ENCODE results near the gene HOXA1. TPM values are rescaled to one million over a fixed set of nuclear protein-coding genes. Genes with fewer than 3 reads are reported as not detected.

Gene HOXA1
- total RNA-seq, 1 experiment from 2014 or later: 8.8 TPM

DNA sequence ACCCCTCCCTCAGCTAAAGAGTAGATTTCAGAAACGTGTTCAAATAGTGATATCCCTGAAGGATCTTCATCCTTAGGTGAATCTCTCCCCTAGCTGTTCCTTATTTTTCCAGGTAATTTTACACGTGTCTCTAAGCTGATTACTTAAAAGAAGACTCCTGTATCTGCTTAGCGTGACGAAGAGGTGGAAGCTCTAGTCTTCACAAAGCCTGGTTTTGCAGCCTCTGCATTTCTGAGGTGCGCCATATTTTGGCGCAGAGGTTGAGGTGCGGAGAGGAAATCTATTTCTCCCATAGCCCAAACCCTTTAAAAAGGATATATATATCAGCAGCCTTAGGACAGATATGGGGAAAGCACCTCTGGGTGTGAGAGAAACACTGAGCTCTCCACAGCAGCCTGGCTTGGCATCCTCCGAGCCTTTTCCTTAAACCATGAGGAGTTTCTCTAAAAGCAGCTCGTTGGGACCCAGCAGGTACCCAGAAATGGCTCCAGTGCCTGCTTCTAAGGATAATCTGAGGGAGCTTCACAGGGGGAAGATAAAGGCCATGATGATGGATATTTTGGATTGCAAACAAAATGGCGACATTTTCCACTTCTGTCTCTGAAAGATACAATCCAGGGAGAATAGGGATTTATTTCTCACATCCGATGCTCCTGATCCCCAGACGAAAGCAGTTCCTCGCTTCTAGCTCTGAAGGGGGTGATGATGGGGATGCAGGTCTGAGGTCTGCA, 9.7 kb upstream of the HOXA1 start:
- H3K27me3 ChIP-seq (ENCODE audit: control insufficient read depth, insufficient read depth, low read length): no peaks in the 10 kb centered on the region
- CTCF ChIA-PET: no interaction called here
- peak overlapping the region; percentile 85 for H3K27ac ChIP-seq (ENCODE audit: low read length)
- no TSS peak for BruUV-seq (replicated peaks)
- intact Hi-C loops (cut with micrococcal nuclease; ENCODE audit: unreplicated experiment) (no loop called here), in situ Hi-C loops (cut with HindIII; ENCODE audit: low pct_unique_long_range_greater_than_20kb, low sequenced_read_pairs) (no loop called here)
- no peak for ATAC-seq
- no peak overlapping the region for H3K4me3 ChIP-seq (ENCODE audit: low read depth in 2 of 2, low read length in 2 of 2)
- H3K9me3 ChIP-seq (ENCODE audit: control insufficient read depth, insufficient read depth, low read depth, low read length): no peaks in the 10 kb centered on the region
- TF ChIP-seq, protein P1, sequence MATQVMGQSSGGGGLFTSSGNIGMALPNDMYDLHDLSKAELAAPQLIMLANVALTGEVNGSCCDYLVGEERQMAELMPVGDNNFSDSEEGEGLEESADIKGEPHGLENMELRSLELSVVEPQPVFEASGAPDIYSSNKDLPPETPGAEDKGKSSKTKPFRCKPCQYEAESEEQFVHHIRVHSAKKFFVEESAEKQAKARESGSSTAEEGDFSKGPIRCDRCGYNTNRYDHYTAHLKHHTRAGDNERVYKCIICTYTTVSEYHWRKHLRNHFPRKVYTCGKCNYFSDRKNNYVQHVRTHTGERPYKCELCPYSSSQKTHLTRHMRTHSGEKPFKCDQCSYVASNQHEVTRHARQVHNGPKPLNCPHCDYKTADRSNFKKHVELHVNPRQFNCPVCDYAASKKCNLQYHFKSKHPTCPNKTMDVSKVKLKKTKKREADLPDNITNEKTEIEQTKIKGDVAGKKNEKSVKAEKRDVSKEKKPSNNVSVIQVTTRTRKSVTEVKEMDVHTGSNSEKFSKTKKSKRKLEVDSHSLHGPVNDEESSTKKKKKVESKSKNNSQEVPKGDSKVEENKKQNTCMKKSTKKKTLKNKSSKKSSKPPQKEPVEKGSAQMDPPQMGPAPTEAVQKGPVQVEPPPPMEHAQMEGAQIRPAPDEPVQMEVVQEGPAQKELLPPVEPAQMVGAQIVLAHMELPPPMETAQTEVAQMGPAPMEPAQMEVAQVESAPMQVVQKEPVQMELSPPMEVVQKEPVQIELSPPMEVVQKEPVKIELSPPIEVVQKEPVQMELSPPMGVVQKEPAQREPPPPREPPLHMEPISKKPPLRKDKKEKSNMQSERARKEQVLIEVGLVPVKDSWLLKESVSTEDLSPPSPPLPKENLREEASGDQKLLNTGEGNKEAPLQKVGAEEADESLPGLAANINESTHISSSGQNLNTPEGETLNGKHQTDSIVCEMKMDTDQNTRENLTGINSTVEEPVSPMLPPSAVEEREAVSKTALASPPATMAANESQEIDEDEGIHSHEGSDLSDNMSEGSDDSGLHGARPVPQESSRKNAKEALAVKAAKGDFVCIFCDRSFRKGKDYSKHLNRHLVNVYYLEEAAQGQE (IDR thresholded peaks at IDR 0.05; ENCODE audit: insufficient read depth in 1 of 2, low read depth in 2 of 2, low read length in 1 of 2): no peak
- peaks cover 74% of the 10 kb centered on the region for H3K4me1 ChIP-seq (ENCODE audit: control insufficient read depth, insufficient read depth, low read length)
- no peak for DNase-seq (ENCODE audit: low read depth, low spot score)
- POLR2A ChIA-PET: interaction anchor here (0.8 kb wide), 1 partner anchor 227 kb away, joined by 11 read pairs; no protein-coding TSS in a partner anchor
- H3K36me3 ChIP-seq (ENCODE audit: control insufficient read depth, insufficient read depth, low read length): 0 out of 2 replicates have a peak, but pooled peaks cover 2% of the 10 kb centered on the region

DNA sequence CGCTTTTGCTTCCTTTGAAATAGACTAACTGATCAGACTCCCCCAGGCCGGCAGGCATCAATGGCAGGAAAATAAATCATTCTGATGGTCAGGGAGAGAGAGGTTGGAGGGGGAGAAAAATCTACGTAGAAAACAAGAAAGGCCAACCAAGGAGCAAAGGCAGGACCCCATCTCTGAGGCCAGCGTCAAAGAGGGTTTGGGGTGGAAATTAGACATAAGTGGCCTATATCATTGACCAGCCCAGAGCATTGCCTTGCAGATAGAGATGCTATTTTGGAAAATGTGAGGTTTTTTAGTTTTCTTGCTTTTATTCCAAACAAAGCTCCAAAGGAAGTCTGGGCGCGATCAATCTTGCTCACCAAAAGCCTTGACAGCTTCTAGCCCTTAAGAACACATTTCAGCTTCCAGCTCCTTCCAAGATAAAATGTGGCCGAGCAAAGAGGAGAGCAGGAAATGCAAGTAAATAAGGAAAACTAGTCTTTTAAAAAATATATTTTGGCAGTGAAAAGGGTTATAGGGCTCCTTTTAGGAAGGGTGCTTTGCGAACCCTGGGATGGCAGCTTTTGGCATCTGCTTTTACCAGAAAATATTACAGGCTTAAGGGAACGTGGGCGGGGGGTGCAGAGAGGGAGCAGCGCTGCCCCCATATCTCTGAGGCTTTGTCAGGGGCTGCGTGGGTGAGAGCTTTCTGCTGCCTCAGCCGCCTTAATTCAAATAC, 8.7 kb upstream of the HOXA1 start:
- no peak for ATAC-seq
- intact Hi-C loops (cut with micrococcal nuclease; ENCODE audit: unreplicated experiment): no loop called here
- in situ Hi-C loops (cut with HindIII; ENCODE audit: low pct_unique_long_range_greater_than_20kb, low sequenced_read_pairs): no loop called here
- TF ChIP-seq POLR2AphosphoS5 (IDR thresholded peaks at IDR 0.05; ENCODE audit: low read depth, low read length) (no peak), SIN3A (IDR thresholded peaks at IDR 0.05; ENCODE audit: borderline replicate concordance, insufficient read depth, low read depth, low read length) (no peak), TCF7L2 (IDR thresholded peaks at IDR 0.05; ENCODE audit: low read depth, low read length) (no peak)
- TF ChIP-seq, protein P2, sequence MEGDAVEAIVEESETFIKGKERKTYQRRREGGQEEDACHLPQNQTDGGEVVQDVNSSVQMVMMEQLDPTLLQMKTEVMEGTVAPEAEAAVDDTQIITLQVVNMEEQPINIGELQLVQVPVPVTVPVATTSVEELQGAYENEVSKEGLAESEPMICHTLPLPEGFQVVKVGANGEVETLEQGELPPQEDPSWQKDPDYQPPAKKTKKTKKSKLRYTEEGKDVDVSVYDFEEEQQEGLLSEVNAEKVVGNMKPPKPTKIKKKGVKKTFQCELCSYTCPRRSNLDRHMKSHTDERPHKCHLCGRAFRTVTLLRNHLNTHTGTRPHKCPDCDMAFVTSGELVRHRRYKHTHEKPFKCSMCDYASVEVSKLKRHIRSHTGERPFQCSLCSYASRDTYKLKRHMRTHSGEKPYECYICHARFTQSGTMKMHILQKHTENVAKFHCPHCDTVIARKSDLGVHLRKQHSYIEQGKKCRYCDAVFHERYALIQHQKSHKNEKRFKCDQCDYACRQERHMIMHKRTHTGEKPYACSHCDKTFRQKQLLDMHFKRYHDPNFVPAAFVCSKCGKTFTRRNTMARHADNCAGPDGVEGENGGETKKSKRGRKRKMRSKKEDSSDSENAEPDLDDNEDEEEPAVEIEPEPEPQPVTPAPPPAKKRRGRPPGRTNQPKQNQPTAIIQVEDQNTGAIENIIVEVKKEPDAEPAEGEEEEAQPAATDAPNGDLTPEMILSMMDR (IDR thresholded peaks at IDR 0.05): no peak
- TF ChIP-seq, protein P1 (IDR thresholded peaks at IDR 0.05; ENCODE audit: insufficient read depth in 1 of 2, low read depth in 2 of 2, low read length in 1 of 2): no peak
- no peaks in the 10 kb centered on the region for H3K9me3 ChIP-seq (ENCODE audit: control insufficient read depth, insufficient read depth, low read depth, low read length)
- no peaks in the 10 kb centered on the region for H3K27me3 ChIP-seq (ENCODE audit: control insufficient read depth, insufficient read depth, low read length)
- ChIA-PET CTCF (interaction anchor here (0.5 kb wide), 1 partner anchor 16 kb away, joined by 8 read pairs; no protein-coding TSS in a partner anchor), POLR2A (interaction anchor here (0.8 kb wide), 1 partner anchor 226 kb away, joined by 11 read pairs; no protein-coding TSS in a partner anchor)
- peak overlapping the region; percentile 85 for H3K27ac ChIP-seq (ENCODE audit: low read length)
- peak overlapping the region in 1 of 2 experiments; percentile 52; a peak in 2 of 4 replicates for H3K4me3 ChIP-seq (ENCODE audit: low read depth in 2 of 2, low read length in 2 of 2)
- peaks cover 8% of the 10 kb centered on the region; the same call in 1 of the 2 replicates for H3K36me3 ChIP-seq (ENCODE audit: control insufficient read depth, insufficient read depth, low read length)
- DNase-seq (ENCODE audit: low read depth, low spot score): no peak
- no TSS peak for BruUV-seq (replicated peaks)
- peaks cover 74% of the 10 kb centered on the region for H3K4me1 ChIP-seq (ENCODE audit: control insufficient read depth, insufficient read depth, low read length)
